Measurements from ENCODE around the gene CES3.

- TF ChIP-seq CEBPB (IDR thresholded peaks at IDR 0.05) (no peak), MAFK (IDR thresholded peaks at IDR 0.05; ENCODE audit: partially characterized antibody) (no peak), ZSCAN20 (CRISPR knock-in tag; IDR thresholded peaks at IDR 0.05) (no peak), SREBF2 (IDR thresholded peaks at IDR 0.05) (no peak), MYC (IDR thresholded peaks at IDR 0.05; ENCODE audit: borderline replicate concordance, low read length) (no peak), MAZ (IDR thresholded peaks at IDR 0.05; ENCODE audit: borderline replicate concordance, low read depth, low read length) (no peak), JUNB (IDR thresholded peaks at IDR 0.05) (no peak), BHLHE40 (IDR thresholded peaks at IDR 0.05; ENCODE audit: low read depth, low read length) (no peak), NR3C1 (IDR thresholded peaks at IDR 0.05) (no peak), POLR2A (IDR thresholded peaks at IDR 0.05; ENCODE audit: low read length) (no peak), ESRRA (IDR thresholded peaks at IDR 0.05; ENCODE audit: borderline replicate concordance, low read length) (no peak)
- TF ChIP-seq, protein P1, sequence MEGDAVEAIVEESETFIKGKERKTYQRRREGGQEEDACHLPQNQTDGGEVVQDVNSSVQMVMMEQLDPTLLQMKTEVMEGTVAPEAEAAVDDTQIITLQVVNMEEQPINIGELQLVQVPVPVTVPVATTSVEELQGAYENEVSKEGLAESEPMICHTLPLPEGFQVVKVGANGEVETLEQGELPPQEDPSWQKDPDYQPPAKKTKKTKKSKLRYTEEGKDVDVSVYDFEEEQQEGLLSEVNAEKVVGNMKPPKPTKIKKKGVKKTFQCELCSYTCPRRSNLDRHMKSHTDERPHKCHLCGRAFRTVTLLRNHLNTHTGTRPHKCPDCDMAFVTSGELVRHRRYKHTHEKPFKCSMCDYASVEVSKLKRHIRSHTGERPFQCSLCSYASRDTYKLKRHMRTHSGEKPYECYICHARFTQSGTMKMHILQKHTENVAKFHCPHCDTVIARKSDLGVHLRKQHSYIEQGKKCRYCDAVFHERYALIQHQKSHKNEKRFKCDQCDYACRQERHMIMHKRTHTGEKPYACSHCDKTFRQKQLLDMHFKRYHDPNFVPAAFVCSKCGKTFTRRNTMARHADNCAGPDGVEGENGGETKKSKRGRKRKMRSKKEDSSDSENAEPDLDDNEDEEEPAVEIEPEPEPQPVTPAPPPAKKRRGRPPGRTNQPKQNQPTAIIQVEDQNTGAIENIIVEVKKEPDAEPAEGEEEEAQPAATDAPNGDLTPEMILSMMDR (IDR thresholded peaks at IDR 0.05): no peak
- TF ChIP-seq, protein P2, sequence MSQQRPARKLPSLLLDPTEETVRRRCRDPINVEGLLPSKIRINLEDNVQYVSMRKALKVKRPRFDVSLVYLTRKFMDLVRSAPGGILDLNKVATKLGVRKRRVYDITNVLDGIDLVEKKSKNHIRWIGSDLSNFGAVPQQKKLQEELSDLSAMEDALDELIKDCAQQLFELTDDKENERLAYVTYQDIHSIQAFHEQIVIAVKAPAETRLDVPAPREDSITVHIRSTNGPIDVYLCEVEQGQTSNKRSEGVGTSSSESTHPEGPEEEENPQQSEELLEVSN (IDR thresholded peaks at IDR 0.05; ENCODE audit: borderline replicate concordance, low read depth): no peak
- TF ChIP-seq, protein P3, sequence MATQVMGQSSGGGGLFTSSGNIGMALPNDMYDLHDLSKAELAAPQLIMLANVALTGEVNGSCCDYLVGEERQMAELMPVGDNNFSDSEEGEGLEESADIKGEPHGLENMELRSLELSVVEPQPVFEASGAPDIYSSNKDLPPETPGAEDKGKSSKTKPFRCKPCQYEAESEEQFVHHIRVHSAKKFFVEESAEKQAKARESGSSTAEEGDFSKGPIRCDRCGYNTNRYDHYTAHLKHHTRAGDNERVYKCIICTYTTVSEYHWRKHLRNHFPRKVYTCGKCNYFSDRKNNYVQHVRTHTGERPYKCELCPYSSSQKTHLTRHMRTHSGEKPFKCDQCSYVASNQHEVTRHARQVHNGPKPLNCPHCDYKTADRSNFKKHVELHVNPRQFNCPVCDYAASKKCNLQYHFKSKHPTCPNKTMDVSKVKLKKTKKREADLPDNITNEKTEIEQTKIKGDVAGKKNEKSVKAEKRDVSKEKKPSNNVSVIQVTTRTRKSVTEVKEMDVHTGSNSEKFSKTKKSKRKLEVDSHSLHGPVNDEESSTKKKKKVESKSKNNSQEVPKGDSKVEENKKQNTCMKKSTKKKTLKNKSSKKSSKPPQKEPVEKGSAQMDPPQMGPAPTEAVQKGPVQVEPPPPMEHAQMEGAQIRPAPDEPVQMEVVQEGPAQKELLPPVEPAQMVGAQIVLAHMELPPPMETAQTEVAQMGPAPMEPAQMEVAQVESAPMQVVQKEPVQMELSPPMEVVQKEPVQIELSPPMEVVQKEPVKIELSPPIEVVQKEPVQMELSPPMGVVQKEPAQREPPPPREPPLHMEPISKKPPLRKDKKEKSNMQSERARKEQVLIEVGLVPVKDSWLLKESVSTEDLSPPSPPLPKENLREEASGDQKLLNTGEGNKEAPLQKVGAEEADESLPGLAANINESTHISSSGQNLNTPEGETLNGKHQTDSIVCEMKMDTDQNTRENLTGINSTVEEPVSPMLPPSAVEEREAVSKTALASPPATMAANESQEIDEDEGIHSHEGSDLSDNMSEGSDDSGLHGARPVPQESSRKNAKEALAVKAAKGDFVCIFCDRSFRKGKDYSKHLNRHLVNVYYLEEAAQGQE (IDR thresholded peaks at IDR 0.05): no peak
Observed at GRCh38 chr16:66988197-66988788, 27.2 kb downstream of the CES3 start, which contains the start of gene CES4A.
